Tibial nerve (tissue), 3 donors: Measurements from ENCODE around the gene DNM2.

Experiments used
- CTCF ChIP-seq, 5 experiments: fragments of 200-600 bp in 3 of 5; fragments of 450-650 bp in 2 of 5; sonication (generic) in 3 of 5; IDR thresholded peaks; one replicate each; pipeline ENCODE4 v1.5.1; 2016 to 2019; ENCODE audit warnings: antibody characterized with exemption in 5 of 5, mild to moderate bottlenecking in 3 of 5, moderate library complexity in 2 of 5
- POLR2A ChIP-seq, 2 donors: fragments of 450-650 bp; IDR thresholded peaks; one replicate each; pipeline ENCODE4 v1.6.1; 2017; ENCODE audit warnings: antibody characterized with exemption in 2 of 2, mild to moderate bottlenecking in 2 of 2, moderate library complexity in 2 of 2

GRCh38 chr19:10858204-10858828 is 140.4 kb downstream of the DNM2 start:
- TF ChIP-seq CTCF (IDR thresholded peaks at IDR 0.05) (peak in 3 of 5 experiments; percentile 32 to 46 (median 37)), POLR2A (IDR thresholded peaks at IDR 0.05) (no peak)
